Measurements from ENCODE around the gene FOXC1.

GRCh38 chr6:1605004-1605892, 4.5 kb upstream of the FOXC1 start:
- TF ChIP-seq, protein P1, sequence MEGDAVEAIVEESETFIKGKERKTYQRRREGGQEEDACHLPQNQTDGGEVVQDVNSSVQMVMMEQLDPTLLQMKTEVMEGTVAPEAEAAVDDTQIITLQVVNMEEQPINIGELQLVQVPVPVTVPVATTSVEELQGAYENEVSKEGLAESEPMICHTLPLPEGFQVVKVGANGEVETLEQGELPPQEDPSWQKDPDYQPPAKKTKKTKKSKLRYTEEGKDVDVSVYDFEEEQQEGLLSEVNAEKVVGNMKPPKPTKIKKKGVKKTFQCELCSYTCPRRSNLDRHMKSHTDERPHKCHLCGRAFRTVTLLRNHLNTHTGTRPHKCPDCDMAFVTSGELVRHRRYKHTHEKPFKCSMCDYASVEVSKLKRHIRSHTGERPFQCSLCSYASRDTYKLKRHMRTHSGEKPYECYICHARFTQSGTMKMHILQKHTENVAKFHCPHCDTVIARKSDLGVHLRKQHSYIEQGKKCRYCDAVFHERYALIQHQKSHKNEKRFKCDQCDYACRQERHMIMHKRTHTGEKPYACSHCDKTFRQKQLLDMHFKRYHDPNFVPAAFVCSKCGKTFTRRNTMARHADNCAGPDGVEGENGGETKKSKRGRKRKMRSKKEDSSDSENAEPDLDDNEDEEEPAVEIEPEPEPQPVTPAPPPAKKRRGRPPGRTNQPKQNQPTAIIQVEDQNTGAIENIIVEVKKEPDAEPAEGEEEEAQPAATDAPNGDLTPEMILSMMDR (IDR thresholded peaks at IDR 0.05 in 4 of 5, conservative IDR thresholded peaks at IDR 0.05 in 1 of 5): no peak
- no peak for TF ChIP-seq POLR2A (IDR thresholded peaks at IDR 0.05)
